Spleen (tissue), 11 donors: ENCODE results near the gene KCNG2. TPM values are rescaled to one million over a fixed set of nuclear protein-coding genes. Genes with fewer than 3 reads are reported as not detected.

Experiments used
- DNase-seq: peaks from one replicate; pipeline ENCODE4 v3.0.0-alpha.2; 2020
- H3K27ac ChIP-seq, 8 donors: fragments of 200-600 bp; sonication (generic) in 7 of 8; 1 replicate in 4 of 8; 2 replicates in 4 of 8; pipeline versions ENCODE4 v1.5.0 to v1.8.0; 2016 to 2021; ENCODE audit warnings: inconsistent platforms in 4 of 8, mild to moderate bottlenecking in 4 of 8, moderate library complexity in 1 of 8
- H3K27me3 ChIP-seq, 7 donors: fragments of 200-600 bp; sonication (generic) in 6 of 7; replicated peaks in 1 of 7; 1 replicate in 4 of 7; 2 replicates in 3 of 7; pipeline versions ENCODE4 v1.5.0 to v1.8.0; 2016 to 2021; ENCODE audit warnings: inconsistent platforms in 3 of 7, mild to moderate bottlenecking in 1 of 7
- H3K36me3 ChIP-seq, 6 donors: fragments of 200-600 bp; sonication (generic) in 5 of 6; 1 replicate in 4 of 6; 2 replicates in 2 of 6; pipeline versions ENCODE4 v1.5.0 to v1.8.0; 2016 to 2021; ENCODE audit warnings: inconsistent platforms in 2 of 6
- H3K4me1 ChIP-seq, 6 donors: fragments of 200-600 bp; sonication (generic) in 5 of 6; 1 replicate in 3 of 6; 2 replicates in 3 of 6; pipeline versions ENCODE4 v1.5.0 to v1.8.0; 2016 to 2021; ENCODE audit warnings: inconsistent platforms in 3 of 6
- H3K4me3 ChIP-seq, 8 donors: fragments of 200-600 bp; sonication (generic) in 7 of 8; 1 replicate in 4 of 8; 2 replicates in 4 of 8; pipeline versions ENCODE4 v1.5.0 to v1.8.0; 2016 to 2021; ENCODE audit warnings: inconsistent platforms in 4 of 8, mild to moderate bottlenecking in 4 of 8, moderate library complexity in 2 of 8
- H3K9me3 ChIP-seq, 8 donors: fragments of 200-600 bp; sonication (generic) in 7 of 8; 1 replicate in 4 of 8; 2 replicates in 4 of 8; pipeline versions ENCODE4 v1.5.0 to v1.8.0; 2016 to 2021; ENCODE audit warnings: inconsistent platforms in 4 of 8
- POLR2A ChIP-seq, 3 donors: fragments of 450-650 bp; IDR thresholded peaks; one replicate each; pipeline ENCODE4 v1.5.1; 2017; ENCODE audit warnings: antibody characterized with exemption in 3 of 3, mild to moderate bottlenecking in 1 of 3
- POLR2AphosphoS5 ChIP-seq, 3 donors: sonication (generic); formaldehyde crosslinking; IDR thresholded peaks; one replicate each; pipeline ENCODE4 v1.5.1; 2017; ENCODE audit warnings: antibody characterized with exemption in 3 of 3
- WGBS, 5 donors: extraction: QIAGEN DNeasy Blood & Tissue Kit in 3 of 5; methylation state at CpG; one replicate each; pipeline versions ENCODE4 v1.1.5 to v1.1.7; 2013 to 2018; 5-methylcytosine and 5-hydroxymethylcytosine counted together
- intact Hi-C: fragments of 100-400 bp; cut with DNase I; formaldehyde crosslinking; loops from one replicate; pipeline ENCODE4 v1.15.0; 2023; ENCODE audit warnings: low total_unique reads
- polyA plus RNA-seq, 3 donors: library from polyadenylated mRNA; stranded (reverse); fragments of 200-250 nt; gene quantifications; one replicate each; pipeline ENCODE4 v1.2.1, GENCODE V29; 2013
- total RNA-seq, 7 donors: library from RNA; depleted of rRNA in 3 of 7; stranded (reverse); fragments of >200 nt in 3 of 7; fragmentation: NEBNext Ultra II Directional in 4 of 7; extraction: Animal tissue kit (Norgen Biotek cat#: 25700) in 4 of 7; gene quantifications; one replicate each; pipeline versions ENCODE4 v1.1.0 to v1.2.1, GENCODE V29; 2016 to 2021
- TF ChIP-seq, protein P1 (sequence below), 11 experiments: fragments of 200-600 bp in 7 of 11; fragments of 450-650 bp in 4 of 11; sonication (generic) in 4 of 11; IDR thresholded peaks in 8 of 11; conservative IDR thresholded peaks in 3 of 11; 1 replicate in 7 of 11; 2 replicates in 4 of 11; pipeline versions ENCODE4 v1.4.0 to v1.8.0; 2016 to 2021; ENCODE audit warnings: antibody characterized with exemption in 11 of 11, inconsistent platforms in 4 of 11, mild to moderate bottlenecking in 1 of 11
- donor health status: healthy with polysubstance abuse.
- donor health status: DM: no; HTN: no; CAD: no; lungs with moderate emphysema.
- donor health status: DM: no; HTN: no; CAD: no.
- donor health status: Bipolar disorder and iron deficiency.
- donor health status: healthy.
- donor health status: DM: no; HTN: no; CAD: no.
- donor health status: DM: yes; HTN: yes; CAD: no.

KCNG2 gene
- total and polyA plus RNA-seq, 10 donors, result 0.15 to 3.2 (median 0.38) TPM; not detected in 1

GRCh38 chr18:79905389-79905911 is 107.7 kb downstream of the KCNG2 start:
- peaks cover 0 to 40% (median under 1%) of the 10 kb centered on the region in 8 donors for H3K9me3 ChIP-seq
- DNase-seq, result peak; percentile 57
- no peaks in the 10 kb centered on the region for H3K27me3 ChIP-seq
- intact Hi-C loops, result no loop called here
- H3K36me3 ChIP-seq, result peaks cover 0 to 77% (median 23%) of the 10 kb centered on the region in 6 donors
- H3K4me3 ChIP-seq, result no peak overlapping the region
- H3K4me1 ChIP-seq, result peaks cover 0 to 2% (median 0%) of the 10 kb centered on the region in 6 donors
- WGBS, 5 donors, result 86 to 93% (median 92%) methylated on average over 7 to 21 of the region's 21 CpGs
- TF ChIP-seq POLR2A (IDR thresholded peaks at IDR 0.05) (no peak), POLR2AphosphoS5 (IDR thresholded peaks at IDR 0.05) (peak in 2 of 3 donors; percentile 15 to 52)
- peak overlapping the region in 1 of 8 donors; percentile 9 for H3K27ac ChIP-seq

- WGBS, 5 donors, result 64 to 90% (median 70%) methylated on average over 1 of the region's 1 CpG
- Histone ChIP-seq H3K36me3 (peaks cover 0 to 77% (median 23%) of the 10 kb centered on the region in 6 donors), H3K4me3 (no peak overlapping the region), H3K27ac (peak overlapping the region in 1 of 8 donors; percentile 9), H3K4me1 (peaks cover 0 to 2% (median 0%) of the 10 kb centered on the region in 6 donors), H3K27me3 (no peaks in the 10 kb centered on the region), H3K9me3 (peaks cover 0 to 34% (median 0%) of the 10 kb centered on the region in 8 donors)
- intact Hi-C loops, result no loop called here
- no peak for DNase-seq
- TF ChIP-seq POLR2A (IDR thresholded peaks at IDR 0.05), result no peak
- TF ChIP-seq, protein P1, sequence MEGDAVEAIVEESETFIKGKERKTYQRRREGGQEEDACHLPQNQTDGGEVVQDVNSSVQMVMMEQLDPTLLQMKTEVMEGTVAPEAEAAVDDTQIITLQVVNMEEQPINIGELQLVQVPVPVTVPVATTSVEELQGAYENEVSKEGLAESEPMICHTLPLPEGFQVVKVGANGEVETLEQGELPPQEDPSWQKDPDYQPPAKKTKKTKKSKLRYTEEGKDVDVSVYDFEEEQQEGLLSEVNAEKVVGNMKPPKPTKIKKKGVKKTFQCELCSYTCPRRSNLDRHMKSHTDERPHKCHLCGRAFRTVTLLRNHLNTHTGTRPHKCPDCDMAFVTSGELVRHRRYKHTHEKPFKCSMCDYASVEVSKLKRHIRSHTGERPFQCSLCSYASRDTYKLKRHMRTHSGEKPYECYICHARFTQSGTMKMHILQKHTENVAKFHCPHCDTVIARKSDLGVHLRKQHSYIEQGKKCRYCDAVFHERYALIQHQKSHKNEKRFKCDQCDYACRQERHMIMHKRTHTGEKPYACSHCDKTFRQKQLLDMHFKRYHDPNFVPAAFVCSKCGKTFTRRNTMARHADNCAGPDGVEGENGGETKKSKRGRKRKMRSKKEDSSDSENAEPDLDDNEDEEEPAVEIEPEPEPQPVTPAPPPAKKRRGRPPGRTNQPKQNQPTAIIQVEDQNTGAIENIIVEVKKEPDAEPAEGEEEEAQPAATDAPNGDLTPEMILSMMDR (IDR thresholded peaks at IDR 0.05 in 8 of 11, conservative IDR thresholded peaks at IDR 0.05 in 3 of 11), result no peak
- no peak for TF ChIP-seq POLR2AphosphoS5 (IDR thresholded peaks at IDR 0.05)
Measured at GRCh38 chr18:79905993-79906392, 108.3 kb downstream of the KCNG2 start.

- TF ChIP-seq POLR2A (IDR thresholded peaks at IDR 0.05) (no peak), POLR2AphosphoS5 (IDR thresholded peaks at IDR 0.05) (no peak)
- TF ChIP-seq, protein P1 (IDR thresholded peaks at IDR 0.05 in 8 of 11, conservative IDR thresholded peaks at IDR 0.05 in 3 of 11), result no peak
- Histone ChIP-seq H3K27ac (no peak overlapping the region), H3K9me3 (peaks cover 0 to 27% (median 0%) of the 10 kb centered on the region in 8 donors), H3K36me3 (peaks cover 0 to 75% (median 23%) of the 10 kb centered on the region in 6 donors), H3K4me3 (no peak overlapping the region), H3K27me3 (no peaks in the 10 kb centered on the region), H3K4me1 (peaks cover 0 to 2% (median 0%) of the 10 kb centered on the region in 6 donors)
- intact Hi-C loops, result no loop called here
- 96 to 99% (median 98%) methylated on average over 2 of the region's 2 CpGs for WGBS, 5 donors
- DNase-seq, result no peak
Measured at GRCh38 chr18:79906706-79907105, 109.0 kb downstream of the KCNG2 start.

DNA sequence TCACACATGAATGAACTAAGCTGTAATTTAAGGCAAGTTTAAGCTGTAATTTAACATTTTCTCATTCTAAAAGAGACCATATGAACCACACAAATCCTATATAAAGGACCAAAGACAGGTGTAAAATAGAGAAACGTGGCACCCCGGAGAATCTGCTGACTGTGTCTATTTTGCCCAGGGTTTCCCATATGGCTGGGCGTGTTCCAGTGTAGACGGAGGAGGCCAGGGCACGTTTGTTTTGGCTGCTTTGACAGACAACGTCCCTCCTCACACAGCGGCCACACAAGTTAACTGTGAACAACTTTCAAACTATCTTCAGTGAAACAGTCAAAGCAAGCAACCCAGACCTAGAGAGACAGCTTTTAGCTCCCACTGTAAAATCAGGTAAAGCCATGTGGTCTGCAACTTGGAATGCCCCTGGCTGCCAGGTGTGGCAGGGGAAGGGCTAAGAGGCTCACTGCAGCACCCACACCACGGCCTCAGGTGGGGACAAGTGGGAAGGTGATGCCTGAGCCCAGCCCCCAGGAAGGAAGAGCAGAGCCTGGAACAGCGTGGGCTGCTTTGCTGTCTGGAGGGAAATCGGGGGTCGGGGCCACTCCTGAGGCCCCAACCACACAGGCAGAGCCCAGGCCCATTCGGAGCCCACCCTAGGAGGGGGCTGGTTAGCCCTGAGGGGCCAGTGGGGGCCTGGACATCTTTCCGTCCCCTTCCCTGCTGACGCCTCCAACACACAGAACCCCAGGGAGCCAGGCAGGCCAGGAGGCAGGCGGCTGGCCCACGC is 113.0 kb downstream of the KCNG2 start:
- H3K27ac ChIP-seq, result peak overlapping the region in 1 of 8 donors; percentile 62
- no peak overlapping the region for H3K4me3 ChIP-seq
- H3K9me3 ChIP-seq, result no peaks in the 10 kb centered on the region
- intact Hi-C loops, result no loop called here
- no peaks in the 10 kb centered on the region for H3K27me3 ChIP-seq
- 82 to 91% (median 90%) methylated on average over 8 to 16 of the region's 16 CpGs for WGBS, 5 donors
- H3K36me3 ChIP-seq, result peaks cover 0 to 70% (median 7%) of the 10 kb centered on the region in 6 donors
- H3K4me1 ChIP-seq, result peaks cover 0 to 30% (median 7%) of the 10 kb centered on the region in 6 donors
- TF ChIP-seq POLR2AphosphoS5 (IDR thresholded peaks at IDR 0.05) (no peak), POLR2A (IDR thresholded peaks at IDR 0.05) (no peak)
- TF ChIP-seq, protein P1 (IDR thresholded peaks at IDR 0.05 in 8 of 11, conservative IDR thresholded peaks at IDR 0.05 in 3 of 11), result no peak
- no peak for DNase-seq
